HFF-Myc (cell line): ENCODE measurements around the gene CAMTA1.
"Not testable (repeated sequence)": the region's sequence is repeated elsewhere in the genome, so short reads cannot be mapped to it uniquely, and the experiment has no call there.

Experiments used
- DNase-seq: peaks from one replicate; pipeline ENCODE4 v3.0.0-alpha.2; 2011; ENCODE audit warnings: low read depth; ENCODE audit errors: extremely low read depth
- H3K4me3 ChIP-seq: replicated peaks from 2 replicates; pipeline ENCODE4 v1.5.1; 2011; ENCODE audit warnings: low read depth, mild to moderate bottlenecking, control low read depth, low read length
- TF ChIP-seq, protein P1 (sequence below): IDR thresholded peaks from 2 replicates; pipeline ENCODE4 v1.5.1; 2012; ENCODE audit warnings: mild to moderate bottlenecking, low read depth, low read length, control low read depth; ENCODE audit errors: missing control alignments

CAMTA1 gene

GRCh38 chr1:7688659-7689058 lies 903.4 kb downstream of the CAMTA1 start:
- TF ChIP-seq, protein P1, sequence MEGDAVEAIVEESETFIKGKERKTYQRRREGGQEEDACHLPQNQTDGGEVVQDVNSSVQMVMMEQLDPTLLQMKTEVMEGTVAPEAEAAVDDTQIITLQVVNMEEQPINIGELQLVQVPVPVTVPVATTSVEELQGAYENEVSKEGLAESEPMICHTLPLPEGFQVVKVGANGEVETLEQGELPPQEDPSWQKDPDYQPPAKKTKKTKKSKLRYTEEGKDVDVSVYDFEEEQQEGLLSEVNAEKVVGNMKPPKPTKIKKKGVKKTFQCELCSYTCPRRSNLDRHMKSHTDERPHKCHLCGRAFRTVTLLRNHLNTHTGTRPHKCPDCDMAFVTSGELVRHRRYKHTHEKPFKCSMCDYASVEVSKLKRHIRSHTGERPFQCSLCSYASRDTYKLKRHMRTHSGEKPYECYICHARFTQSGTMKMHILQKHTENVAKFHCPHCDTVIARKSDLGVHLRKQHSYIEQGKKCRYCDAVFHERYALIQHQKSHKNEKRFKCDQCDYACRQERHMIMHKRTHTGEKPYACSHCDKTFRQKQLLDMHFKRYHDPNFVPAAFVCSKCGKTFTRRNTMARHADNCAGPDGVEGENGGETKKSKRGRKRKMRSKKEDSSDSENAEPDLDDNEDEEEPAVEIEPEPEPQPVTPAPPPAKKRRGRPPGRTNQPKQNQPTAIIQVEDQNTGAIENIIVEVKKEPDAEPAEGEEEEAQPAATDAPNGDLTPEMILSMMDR, result no peak
- DNase-seq, result no peak
- H3K4me3 ChIP-seq, result no peak overlapping the region

DNA sequence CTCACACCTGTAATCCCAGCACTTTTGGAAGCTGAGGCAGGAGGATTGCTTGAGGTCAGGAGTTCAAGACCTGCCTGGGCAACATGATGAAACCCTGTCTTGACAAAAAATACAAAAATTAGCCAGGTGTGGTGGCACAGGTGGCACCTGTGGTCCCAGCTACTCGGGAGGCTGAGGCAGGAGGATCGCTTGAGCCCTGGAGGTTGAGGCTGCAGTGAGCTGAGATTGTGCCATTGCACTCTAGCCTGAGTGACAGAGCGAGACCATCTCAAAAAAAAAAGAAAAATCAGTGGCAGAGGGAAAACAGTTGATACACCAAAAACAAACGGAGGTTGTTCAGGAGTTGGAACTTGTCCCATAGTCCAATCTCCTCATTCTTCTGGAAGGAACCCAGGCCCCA lies 904.1 kb downstream of the CAMTA1 start:
- H3K4me3 ChIP-seq, DNase-seq: not testable (repeated sequence)

DNA sequence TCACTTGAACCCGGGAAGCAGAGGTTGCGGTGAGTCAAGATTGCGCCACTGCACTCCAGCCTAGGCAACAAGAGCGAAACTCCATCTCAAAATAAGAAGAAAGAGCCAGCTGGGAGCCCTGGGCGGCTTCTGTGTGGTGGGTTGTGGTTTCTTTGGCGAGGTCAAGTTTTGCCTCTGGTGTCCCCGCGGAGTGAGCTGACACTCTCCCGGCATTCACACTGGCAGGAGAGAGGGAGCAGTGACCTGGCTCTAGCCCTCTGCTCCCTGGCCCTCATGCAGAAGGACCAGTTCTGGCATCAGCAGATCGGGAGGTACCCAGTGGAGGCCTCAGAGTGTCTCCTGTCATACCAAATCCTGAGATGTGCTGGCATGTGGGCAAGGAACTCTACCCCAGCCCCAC lies 904.8 kb downstream of the CAMTA1 start:
- TF ChIP-seq, protein P1, result no peak
- H3K4me3 ChIP-seq, result no peak overlapping the region
- DNase-seq, result no peak

GRCh38 chr1:7690496-7691182 lies 905.4 kb downstream of the CAMTA1 start:
- DNase-seq, result no peak
- TF ChIP-seq, protein P1, result no peak

GRCh38 chr1:7691576-7691975 lies 906.3 kb downstream of the CAMTA1 start:
- TF ChIP-seq, protein P1, result no peak
- DNase-seq, result no peak

More at GRCh38 chr1:7690496-7691182, 905.4 kb downstream of the CAMTA1 start:
- no peak overlapping the region for H3K4me3 ChIP-seq

GRCh38 chr1:7692005-7692404 lies 906.8 kb downstream of the CAMTA1 start:
- H3K4me3 ChIP-seq, result no peak overlapping the region
- TF ChIP-seq, protein P1, result no peak
- DNase-seq, result no peak

More at GRCh38 chr1:7691576-7691975, 906.3 kb downstream of the CAMTA1 start:
- no peak overlapping the region for H3K4me3 ChIP-seq

DNA sequence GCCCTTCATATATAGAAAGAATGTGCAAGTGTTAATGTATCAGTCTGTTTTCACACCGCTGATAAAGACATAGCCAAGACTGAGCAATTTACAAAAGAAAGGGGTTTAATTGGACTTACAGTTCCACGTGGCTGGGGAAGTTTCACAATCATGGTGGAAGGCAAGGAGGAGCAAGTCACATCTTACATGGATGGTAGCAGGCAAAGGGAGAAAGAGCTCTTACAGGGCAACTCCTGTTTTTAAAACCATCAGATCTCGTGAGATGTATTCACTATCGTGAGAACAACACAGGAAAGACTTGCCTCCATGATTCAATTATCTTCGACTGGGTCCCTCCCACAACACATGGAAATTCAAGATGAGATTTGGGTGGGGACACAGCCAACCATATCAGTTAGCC lies 907.8 kb downstream of the CAMTA1 start:
- not testable (repeated sequence) for DNase-seq, H3K4me3 ChIP-seq

DNA sequence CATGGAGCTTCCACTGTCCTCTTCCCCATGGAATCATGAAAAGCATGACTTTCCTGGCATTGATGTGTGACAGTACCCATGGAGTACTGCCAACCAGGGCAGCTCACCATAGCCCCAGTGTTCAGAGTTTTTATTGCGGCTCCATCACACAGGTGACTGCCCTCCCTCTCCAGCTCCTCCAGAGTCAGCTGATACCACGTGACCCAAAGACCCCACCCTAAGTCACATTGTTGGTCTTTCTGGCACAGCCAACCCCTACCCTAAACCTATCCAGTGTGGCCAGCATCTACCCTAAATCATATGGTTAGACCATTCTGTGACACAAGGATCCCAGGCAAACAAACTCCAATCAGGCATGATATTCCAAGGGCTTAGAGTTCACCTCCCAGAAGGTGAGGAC lies 908.4 kb downstream of the CAMTA1 start:
- no peak overlapping the region for H3K4me3 ChIP-seq
- TF ChIP-seq, protein P1, result no peak
- no peak for DNase-seq
